WERI-Rb-1 (cell line): ENCODE measurements around the gene SLC6A3.

ENCODE experiments used
- DNase-seq: peaks from one replicate; pipeline ENCODE4 v3.0.0-alpha.2; 2020
- H3K27ac ChIP-seq: fragments of 250-450 bp; sonication (Bioruptor Pico); 2 replicates; pipeline ENCODE4 v1.5.1; 2020; ENCODE audit warnings: mild to moderate bottlenecking, moderate library complexity
- H3K27me3 ChIP-seq: fragments of 250-450 bp; sonication (Bioruptor Pico); 2 replicates; pipeline ENCODE4 v1.5.1; 2021; ENCODE audit warnings: mild to moderate bottlenecking, low read depth, moderate library complexity; ENCODE audit not compliant: insufficient read depth, severe bottlenecking
- H3K36me3 ChIP-seq: fragments of 250-450 bp; sonication (Bioruptor Pico); 2 replicates; pipeline ENCODE4 v1.5.1; 2020; ENCODE audit warnings: mild to moderate bottlenecking, moderate library complexity
- H3K4me3 ChIP-seq: 2 replicates; pipeline ENCODE4 v1.5.1; 2011; ENCODE audit warnings: low read depth, mild to moderate bottlenecking, control low read depth, low read length
- H3K9me3 ChIP-seq: fragments of 250-450 bp; sonication (Bioruptor Pico); 2 replicates; pipeline ENCODE4 v1.5.1; 2021; ENCODE audit warnings: mild to moderate bottlenecking, moderate library complexity; ENCODE audit not compliant: severe bottlenecking
- TF ChIP-seq, protein P1 (sequence below): IDR thresholded peaks from 2 replicates; pipeline ENCODE4 v1.5.1; 2011; ENCODE audit warnings: low read depth, mild to moderate bottlenecking, control low read depth, inconsistent platforms, low read length

Gene SLC6A3

DNA sequence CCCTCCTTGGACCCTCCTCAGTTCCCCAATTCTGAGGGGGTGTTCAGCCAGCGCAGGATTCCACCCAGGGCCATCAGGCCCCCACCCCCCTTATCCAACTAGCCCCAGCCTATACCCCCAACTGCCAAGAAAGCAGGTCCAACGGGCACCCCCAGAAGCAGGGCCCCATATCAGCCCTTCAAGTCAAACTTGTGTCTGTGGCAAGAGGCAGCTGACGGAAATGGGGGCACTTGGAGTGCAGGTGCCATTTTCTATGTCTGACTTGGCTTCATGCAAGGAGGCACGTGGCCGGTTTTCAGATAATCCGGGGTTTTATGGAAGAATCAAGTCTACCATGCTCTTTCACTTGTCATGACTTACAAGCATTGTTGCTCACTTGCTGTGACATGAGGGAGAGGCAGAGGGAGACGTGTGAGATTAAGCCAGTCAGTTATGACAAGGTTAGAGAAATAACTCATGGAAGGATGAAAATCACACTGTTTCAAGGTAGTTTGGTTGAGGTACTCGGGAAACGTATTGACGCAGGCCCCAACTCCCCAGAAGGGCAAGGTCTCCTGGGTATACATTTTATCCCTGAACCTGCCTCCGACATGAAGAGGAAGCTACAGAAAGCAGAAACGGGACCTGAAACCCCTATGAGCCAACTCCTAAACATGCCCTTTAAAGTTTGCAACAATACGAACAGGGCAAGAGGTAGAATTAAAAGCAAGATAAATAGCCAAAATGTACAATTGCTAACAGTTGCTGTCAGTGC, 73.8 kb downstream of the SLC6A3 start:
- H3K27ac ChIP-seq, result no peak overlapping the region
- DNase-seq, result no peak
- H3K27me3 ChIP-seq, result no peaks in the 10 kb centered on the region
- TF ChIP-seq, protein P1, sequence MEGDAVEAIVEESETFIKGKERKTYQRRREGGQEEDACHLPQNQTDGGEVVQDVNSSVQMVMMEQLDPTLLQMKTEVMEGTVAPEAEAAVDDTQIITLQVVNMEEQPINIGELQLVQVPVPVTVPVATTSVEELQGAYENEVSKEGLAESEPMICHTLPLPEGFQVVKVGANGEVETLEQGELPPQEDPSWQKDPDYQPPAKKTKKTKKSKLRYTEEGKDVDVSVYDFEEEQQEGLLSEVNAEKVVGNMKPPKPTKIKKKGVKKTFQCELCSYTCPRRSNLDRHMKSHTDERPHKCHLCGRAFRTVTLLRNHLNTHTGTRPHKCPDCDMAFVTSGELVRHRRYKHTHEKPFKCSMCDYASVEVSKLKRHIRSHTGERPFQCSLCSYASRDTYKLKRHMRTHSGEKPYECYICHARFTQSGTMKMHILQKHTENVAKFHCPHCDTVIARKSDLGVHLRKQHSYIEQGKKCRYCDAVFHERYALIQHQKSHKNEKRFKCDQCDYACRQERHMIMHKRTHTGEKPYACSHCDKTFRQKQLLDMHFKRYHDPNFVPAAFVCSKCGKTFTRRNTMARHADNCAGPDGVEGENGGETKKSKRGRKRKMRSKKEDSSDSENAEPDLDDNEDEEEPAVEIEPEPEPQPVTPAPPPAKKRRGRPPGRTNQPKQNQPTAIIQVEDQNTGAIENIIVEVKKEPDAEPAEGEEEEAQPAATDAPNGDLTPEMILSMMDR, result no peak
- no peaks in the 10 kb centered on the region for H3K9me3 ChIP-seq
- H3K36me3 ChIP-seq, result no peaks in the 10 kb centered on the region; the same call in 1 of the 2 replicates
- H3K4me3 ChIP-seq, result no peak overlapping the region

DNA sequence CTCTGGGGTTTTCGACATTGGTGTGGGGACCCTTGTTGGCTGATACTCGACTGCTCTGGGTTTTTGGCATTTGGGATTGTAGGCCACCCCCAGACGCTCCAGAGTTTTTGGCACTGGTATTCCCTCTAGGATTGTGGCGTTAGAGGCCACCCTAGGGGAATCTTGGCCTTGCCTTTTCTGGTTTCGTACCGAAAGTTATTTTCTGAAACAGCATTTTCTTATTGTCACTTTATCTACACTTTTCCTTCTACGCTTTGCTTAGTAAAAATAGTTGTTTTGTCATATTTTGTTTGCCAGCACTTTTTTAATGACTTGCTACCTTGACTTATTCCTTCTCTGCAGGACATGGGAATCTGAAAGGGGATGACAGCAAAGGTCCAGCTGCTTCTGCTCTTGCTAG, 75.2 kb downstream of the SLC6A3 start:
- no peak for DNase-seq
- Histone ChIP-seq H3K36me3 (no peaks in the 10 kb centered on the region; the same call in 1 of the 2 replicates), H3K9me3 (no peaks in the 10 kb centered on the region), H3K27me3 (no peaks in the 10 kb centered on the region), H3K27ac (no peak overlapping the region), H3K4me3 (no peak overlapping the region)
- TF ChIP-seq, protein P1, result no peak

DNA sequence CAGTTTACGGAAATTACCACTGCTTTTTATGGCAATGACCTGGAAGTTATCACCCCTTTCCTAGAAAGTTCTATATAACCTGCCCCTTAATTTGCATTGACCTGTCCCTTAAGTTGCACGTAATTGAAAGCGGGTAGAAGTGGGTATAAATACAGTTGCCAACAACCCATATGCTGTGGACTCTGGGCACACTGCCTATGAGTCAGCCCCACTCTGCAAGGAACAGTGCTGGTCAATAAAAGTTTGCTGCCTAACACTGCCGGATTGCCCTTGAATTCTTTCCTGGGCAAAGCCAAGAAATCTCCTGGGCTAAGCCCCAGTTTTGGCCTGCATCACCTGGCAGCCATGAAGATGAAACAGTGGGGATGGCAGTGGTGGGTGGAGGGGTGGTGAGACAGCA, 76.5 kb downstream of the SLC6A3 start:
- Histone ChIP-seq H3K27ac (no peak overlapping the region), H3K4me3 (no peak overlapping the region), H3K9me3 (no peaks in the 10 kb centered on the region), H3K36me3 (no peaks in the 10 kb centered on the region; the same call in 1 of the 2 replicates), H3K27me3 (no peaks in the 10 kb centered on the region)
- no peak for DNase-seq
- TF ChIP-seq, protein P1, result no peak

DNA sequence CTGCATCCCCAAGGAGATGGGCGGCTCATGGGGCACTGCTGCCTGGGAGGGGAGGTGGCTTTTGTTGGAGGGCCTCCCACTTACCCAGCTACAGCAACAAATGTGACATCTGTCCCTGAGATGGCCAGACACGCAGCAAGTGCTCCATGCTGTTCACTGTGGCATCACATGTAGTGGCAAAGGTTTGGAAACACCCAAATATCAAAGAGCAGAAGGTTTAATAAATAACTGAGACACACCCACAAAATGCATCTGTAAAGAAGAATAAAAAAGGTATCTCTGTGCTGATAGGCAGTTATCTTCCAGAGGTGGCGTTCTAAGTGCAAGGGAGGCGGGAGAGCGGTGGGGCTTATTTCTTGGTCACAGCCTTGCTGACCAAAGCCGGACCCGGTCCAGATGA, 77.0 kb downstream of the SLC6A3 start:
- Histone ChIP-seq H3K9me3 (no peaks in the 10 kb centered on the region), H3K27me3 (no peaks in the 10 kb centered on the region), H3K4me3 (no peak overlapping the region), H3K36me3 (no peaks in the 10 kb centered on the region; the same call in 1 of the 2 replicates), H3K27ac (no peak overlapping the region)
- no peak for DNase-seq
- TF ChIP-seq, protein P1, result no peak

DNA sequence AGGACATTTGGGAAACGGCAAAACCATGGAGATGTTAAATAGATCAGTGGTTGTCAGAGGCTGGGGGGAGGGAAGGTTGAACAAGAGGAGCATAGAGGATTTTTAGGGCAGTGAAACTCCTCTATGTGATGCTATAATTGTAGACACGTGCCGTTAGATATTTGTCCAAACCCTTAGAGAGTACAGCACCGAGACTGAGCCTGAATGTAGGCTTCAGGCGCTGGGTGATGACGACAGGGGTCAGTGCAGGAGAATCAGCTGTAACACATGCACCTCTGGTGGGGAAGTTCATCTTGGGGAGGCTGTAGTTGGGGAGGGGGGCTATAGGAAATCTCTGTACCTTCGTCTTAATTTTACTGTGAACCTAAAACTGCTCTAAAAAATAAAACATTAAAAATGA, 78.1 kb downstream of the SLC6A3 start:
- H3K4me3 ChIP-seq, result no peak overlapping the region
- TF ChIP-seq, protein P1, result no peak
- H3K36me3 ChIP-seq, result no peaks in the 10 kb centered on the region; the same call in 1 of the 2 replicates
- H3K27ac ChIP-seq, result no peak overlapping the region
- no peaks in the 10 kb centered on the region for H3K27me3 ChIP-seq
- DNase-seq, result no peak
- H3K9me3 ChIP-seq, result no peaks in the 10 kb centered on the region

DNA sequence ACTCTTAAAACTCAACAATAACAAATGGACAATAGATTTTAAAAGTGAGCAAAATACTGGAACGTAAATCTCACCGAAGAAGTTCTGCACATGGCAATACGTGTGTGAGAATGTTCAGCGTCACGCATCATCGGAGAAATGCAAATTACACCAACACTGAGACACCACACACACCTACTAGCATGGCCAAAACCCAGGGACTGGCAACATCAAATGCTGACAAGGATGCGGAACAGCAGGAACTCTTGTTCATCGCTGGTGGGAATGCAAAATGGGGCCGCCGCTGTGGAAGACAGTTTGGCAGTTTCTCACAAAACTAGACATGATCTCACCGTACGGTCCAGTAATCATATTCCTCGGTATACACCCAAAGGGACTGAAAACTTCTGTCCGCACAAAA, 78.7 kb downstream of the SLC6A3 start:
- Histone ChIP-seq H3K36me3 (no peaks in the 10 kb centered on the region), H3K4me3 (no peak overlapping the region), H3K27ac (no peak overlapping the region), H3K9me3 (no peaks in the 10 kb centered on the region), H3K27me3 (no peaks in the 10 kb centered on the region)
- TF ChIP-seq, protein P1, result no peak
- no peak for DNase-seq
